ENCODE results near the gene SLC31A1. TPM values are rescaled to one million over a fixed set of nuclear protein-coding genes. Genes with fewer than 3 reads are reported as not detected.

The SLC31A1 gene
- total RNA-seq, 1 donor from 2014 or later: 43.4 TPM

GRCh38 chr9:113298924-113299770, 77.8 kb downstream of the SLC31A1 start:
- intact Hi-C loops (cut with DNase I): no loop called here
- no peak for TF ChIP-seq CTCF (IDR thresholded peaks at IDR 0.05)
- no peak for ATAC-seq

GRCh38 chr9:113299800-113300292, 78.5 kb downstream of the SLC31A1 start:
- H3K4me3 ChIP-seq: no peak overlapping the region
- no peaks in the 10 kb centered on the region for H3K4me1 ChIP-seq
- intact Hi-C loops (cut with DNase I): no loop called here
- H3K9me3 ChIP-seq: no peaks in the 10 kb centered on the region
- H3K27ac ChIP-seq: no peak overlapping the region
- H3K36me3 ChIP-seq: no peaks in the 10 kb centered on the region
- TF ChIP-seq CTCF (IDR thresholded peaks at IDR 0.05): no peak
- no peaks in the 10 kb centered on the region for H3K27me3 ChIP-seq
- no peak for DNase-seq
- peak; percentile 69 for ATAC-seq

More at GRCh38 chr9:113298924-113299770, 77.8 kb downstream of the SLC31A1 start:
- no peaks in the 10 kb centered on the region for H3K27me3 ChIP-seq
- DNase-seq: no peak
- no peaks in the 10 kb centered on the region for H3K4me1 ChIP-seq
- no peaks in the 10 kb centered on the region for H3K36me3 ChIP-seq
- H3K9me3 ChIP-seq: no peaks in the 10 kb centered on the region
- H3K4me3 ChIP-seq: no peak overlapping the region
- no peak overlapping the region for H3K27ac ChIP-seq

GRCh38 chr9:113301548-113301947, 80.2 kb downstream of the SLC31A1 start:
- Histone ChIP-seq H3K9me3 (no peaks in the 10 kb centered on the region), H3K27ac (no peak overlapping the region), H3K36me3 (no peaks in the 10 kb centered on the region), H3K4me1 (no peaks in the 10 kb centered on the region), H3K4me3 (no peak overlapping the region), H3K27me3 (no peaks in the 10 kb centered on the region)
- no peak for DNase-seq
- intact Hi-C loops (cut with DNase I): no loop called here
- no peak for ATAC-seq
- no peak for TF ChIP-seq CTCF (IDR thresholded peaks at IDR 0.05)

- TF ChIP-seq CTCF (IDR thresholded peaks at IDR 0.05): no peak
- no peaks in the 10 kb centered on the region for H3K4me1 ChIP-seq
- H3K27ac ChIP-seq: no peak within 1 kb of the TSS
- ATAC-seq (no peak), DNase-seq (no peak)
- no peak within 1 kb of the TSS for H3K4me3 ChIP-seq
- no peaks in the 10 kb centered on the region for H3K9me3 ChIP-seq
- H3K27me3 ChIP-seq: no peaks in the 10 kb centered on the region
- intact Hi-C loops (cut with DNase I): no loop called here
- H3K36me3 ChIP-seq: no peaks in the 10 kb centered on the region
Measured at GRCh38 chr9:113302792-113303418, 81.6 kb downstream of the SLC31A1 start, which contains the start of gene RNF183. RNF183 (minus strand) TSS chr9:113303376; CDS start chr9:113298184, 5,192 bp downstream.

GRCh38 chr9:113306566-113306965, 85.2 kb downstream of the SLC31A1 start:
- ATAC-seq (no peak), DNase-seq (no peak)
- no peak for TF ChIP-seq CTCF (IDR thresholded peaks at IDR 0.05)
- H3K9me3 ChIP-seq: no peaks in the 10 kb centered on the region
- H3K36me3 ChIP-seq: no peaks in the 10 kb centered on the region
- no peaks in the 10 kb centered on the region for H3K4me1 ChIP-seq
- H3K27ac ChIP-seq: no peak overlapping the region
- intact Hi-C loops (cut with DNase I): no loop called here
- H3K27me3 ChIP-seq: no peaks in the 10 kb centered on the region
- no peak overlapping the region for H3K4me3 ChIP-seq
